GM12878 (cell line): ENCODE data around the gene HPD. TPM values are rescaled to one million over a fixed set of nuclear protein-coding genes. Genes with fewer than 3 reads are reported as not detected.

ENCODE experiments used
- ATAC-seq: fragments of 200-7000 bp; cut with Tn5 transposase; 3 replicates; pipeline ENCODE4 v1.9.1; 2020; ENCODE audit warnings: mild to moderate bottlenecking, moderate library complexity
- BruUV-seq: library from RNA; stranded (reverse); fragments of 400-500 nt; replicated peaks from 2 replicates; lab custom pipeline; 2021; lab: Mats Ljungman, UMichigan
- CTCF ChIA-PET: fragments of 300-600 bp; sonication (Branson Sonifier 250); formaldehyde crosslinking; extraction: SDS; loops from one replicate; lab custom pipeline; 2021; ENCODE audit warnings: inconsistent platforms; lab: Yijun Ruan, JAX
- POLR2A ChIA-PET: fragments of 350-600 bp; formaldehyde crosslinking; extraction: SDS; loops from one replicate; lab custom pipeline; 2021; ENCODE audit warnings: inconsistent platforms; lab: Charles Lee
- RAD21 ChIA-PET: fragments of 300-600 bp; sonication (Branson Sonifier 250); formaldehyde crosslinking; loops from one replicate; lab custom pipeline; 2023; ENCODE audit warnings: antibody characterized with exemption; ENCODE audit not compliant: unreplicated experiment; lab: Charles Lee
- SMC1A ChIA-PET: fragments of 300-600 bp; sonication (Branson Sonifier 250); formaldehyde crosslinking; loops from one replicate; lab custom pipeline; 2023; ENCODE audit not compliant: unreplicated experiment, uncharacterized antibody; lab: Charles Lee
- DNase-seq: peaks from one replicate; pipeline ENCODE4 v3.0.0-alpha.2; 2011; ENCODE audit warnings: low read depth, low spot score
- FAIRE-seq: peaks from 3 replicates; lab custom pipeline; 2011; peaks lifted over from hg19 to GRCh38; lab: Jason Lieb, UNC
- H2AFZ ChIP-seq: 2 replicates; pipeline ENCODE4 v1.6.0; 2011; ENCODE audit warnings: low read depth, low read length, control low read depth; ENCODE audit not compliant: control insufficient read depth
- H3K27ac ChIP-seq: 2 replicates; pipeline ENCODE4 v1.5.1; 2011; ENCODE audit warnings: control low read depth; ENCODE audit not compliant: control insufficient read depth, insufficient read depth
- H3K27me3 ChIP-seq, 2 experiments: replicated peaks in 1 of 2; 2 replicates each; pipeline versions ENCODE4 v1.6.0 to v1.6.1; 2011; ENCODE audit warnings: low read length in 1 of 2; ENCODE audit not compliant: control insufficient read depth in 2 of 2, insufficient read depth in 2 of 2
- H3K36me3 ChIP-seq, 2 experiments: 2 replicates each; pipeline ENCODE4 v1.5.1; 2011; ENCODE audit warnings: low read length in 1 of 2; ENCODE audit not compliant: control insufficient read depth in 2 of 2, insufficient read depth in 2 of 2
- H3K4me1 ChIP-seq: 2 replicates; pipeline ENCODE4 v1.6.1; 2011; ENCODE audit warnings: mild to moderate bottlenecking, low read length, moderate library complexity, mixed read lengths; ENCODE audit not compliant: control insufficient read depth, insufficient read depth
- H3K4me2 ChIP-seq: 2 replicates; pipeline ENCODE4 v1.6.0; 2011; ENCODE audit warnings: control low read depth; ENCODE audit not compliant: control insufficient read depth, insufficient read depth
- H3K4me3 ChIP-seq: fragments of 200-600 bp; sonication (generic); 2 replicates; pipeline ENCODE4 v1.5.1; 2016
- H3K79me2 ChIP-seq: 2 replicates; pipeline ENCODE4 v1.6.0; 2011; ENCODE audit warnings: low read length; ENCODE audit not compliant: control insufficient read depth, insufficient read depth
- H3K9ac ChIP-seq: 2 replicates; pipeline ENCODE4 v1.8.0; 2011; ENCODE audit warnings: low read length, control low read depth, mixed read lengths; ENCODE audit not compliant: control insufficient read depth, insufficient read depth
- H3K9me3 ChIP-seq: replicated peaks from 3 replicates; pipeline ENCODE4 v1.5.1; 2011; ENCODE audit warnings: mild to moderate bottlenecking, low read length; ENCODE audit not compliant: control insufficient read depth, insufficient read depth
- H4K20me1 ChIP-seq: 2 replicates; pipeline ENCODE4 v1.6.0; 2011; ENCODE audit not compliant: control insufficient read depth, insufficient read depth
- CHD2 ChIP-seq: IDR thresholded peaks from 2 replicates; pipeline ENCODE4 v1.6.1; 2011; ENCODE audit warnings: low read depth, low read length, improper control_type of control experiment, borderline replicate concordance
- CHD4 ChIP-seq: fragments of 200-600 bp; sonication (generic); IDR thresholded peaks from 2 replicates; pipeline ENCODE4 v1.6.1; 2016; ENCODE audit warnings: mild to moderate bottlenecking
- E4F1 ChIP-seq: fragments of 450-650 bp; IDR thresholded peaks from 2 replicates; pipeline ENCODE4 v1.6.1; 2018; ENCODE audit warnings: borderline replicate concordance, mild to moderate bottlenecking; ENCODE audit not compliant: partially characterized antibody
- EP300 ChIP-seq, 2 experiments: fragments of 150-350 bp in 1 of 2; IDR thresholded peaks; 2 replicates each; pipeline ENCODE4 v1.6.1; 2011 to 2012; ENCODE audit warnings: low read depth in 2 of 2, low read length in 2 of 2, borderline replicate concordance in 1 of 2, improper control_type of control experiment in 1 of 2, inconsistent platforms in 1 of 2; ENCODE audit not compliant: control insufficient read depth in 1 of 2
- IRF5 ChIP-seq: fragments of 450-650 bp; IDR thresholded peaks from 2 replicates; pipeline ENCODE4 v1.6.1; 2017; ENCODE audit warnings: borderline replicate concordance
- RAD51 ChIP-seq: fragments of 450-650 bp; IDR thresholded peaks from 2 replicates; pipeline ENCODE4 v1.6.1; 2016; ENCODE audit warnings: moderate library complexity, mild to moderate bottlenecking, inconsistent platforms
- RELA ChIP-seq: fragments of 450-650 bp; IDR thresholded peaks from 2 replicates; pipeline ENCODE4 v1.8.0; 2014; ENCODE audit warnings: borderline replicate concordance; ENCODE audit not compliant: partially characterized antibody
- ZNF592 ChIP-seq: fragments of 450-650 bp; IDR thresholded peaks from 2 replicates; pipeline ENCODE4 v1.6.1; 2017; ENCODE audit warnings: mild to moderate bottlenecking, moderate library complexity
- ZNF622 ChIP-seq: fragments of 450-650 bp; IDR thresholded peaks from 2 replicates; pipeline ENCODE4 v1.6.1; 2017; ENCODE audit warnings: mild to moderate bottlenecking, inconsistent platforms
- WGBS: methylation state at CpG from one replicate; pipeline ENCODE4 v1.1.6; 2016; ENCODE audit warnings: low lambda C conversion rate; ENCODE audit not compliant: insufficient replicate concordance, insufficient coverage; ENCODE audit errors: missing lambda C conversion rate; 5-methylcytosine and 5-hydroxymethylcytosine counted together
- in situ Hi-C: fragments of 300-500 bp; cut with MboI; formaldehyde crosslinking; loops from 9 replicates; pipeline ENCODE4 v1.14.3; 2018; ENCODE audit warnings: mixed read lengths
- intact Hi-C: fragments of 100-400 bp; cut with micrococcal nuclease; formaldehyde crosslinking; loops from one replicate; pipeline ENCODE4 v1.14.2; 2022; ENCODE audit not compliant: unreplicated experiment
- polyA plus RNA-seq, 11 experiments: library from polyadenylated mRNA; depleted of rRNA in 4 of 11; unstranded in 6 of 11; stranded (reverse) in 5 of 11; fragments of >200 nt; fragmentation: Nextera tagmentation in 4 of 11; fragmentation: Illumina TruSeq in 1 of 11; extraction: Ambion mirVana in 4 of 11; extraction: Trizol in 1 of 11; gene quantifications; 1 replicate in 1 of 11; 2 replicates in 10 of 11; pipeline versions ENCODE4 v1.2.1 to v1.2.3, GENCODE V29; 2011 to 2016; ENCODE audit warnings: inconsistent platforms in 2 of 11, missing spikeins in 2 of 11, low read depth in 1 of 11
- total RNA-seq, 4 experiments: library from RNA; depleted of rRNA in 3 of 4; stranded (reverse); fragments of >200 nt in 3 of 4; fragmentation: Illumina TruSeq in 1 of 4; extraction: Trizol in 1 of 4; gene quantifications; 2 replicates each; pipeline versions ENCODE4 v1.2.1 to v1.2.3, GENCODE V29; 2013 to 2021

HPD gene
- total and polyA plus RNA-seq, 10 of the 15 experiments (the other 5 are each of a cell fraction or from before 2014, with no cell fraction given), result 0.04 to 0.69 (median 0.28) TPM; not detected in 7

GRCh38 chr12:121796855-121797751 lies 61.6 kb downstream of the HPD start:
- H3K9me3 ChIP-seq, result no peaks in the 10 kb centered on the region
- H3K4me2 ChIP-seq, result no peak overlapping the region
- no peaks in the 10 kb centered on the region; the same call in 1 of the 2 replicates for H4K20me1 ChIP-seq
- H3K9ac ChIP-seq, result no peak overlapping the region
- intact Hi-C loops, result no loop called here
- H3K79me2 ChIP-seq, result peaks cover 57% of the 10 kb centered on the region
- no peak overlapping the region for H3K4me3 ChIP-seq
- FAIRE-seq, result no peak
- SMC1A ChIA-PET, result interaction anchor here (1.2 to 10.5 kb wide), 5 partner anchors 10 to 91 kb away, joined by 5 to 226 read pairs (median 36); partner anchors contain the start of genes PSMD9 and SETD1B
- WGBS, result 92% methylated on average over 20 of the region's 39 CpGs
- no TSS peak for BruUV-seq
- H3K27me3 ChIP-seq, result no peaks in the 10 kb centered on the region
- no peak overlapping the region for H3K27ac ChIP-seq
- no peak overlapping the region for H2AFZ ChIP-seq
- in situ Hi-C loops, result loop anchor here (5.0 kb wide), 1 partner anchor 90 kb away; the partner anchor contains the start of gene PSMD9
- H3K36me3 ChIP-seq, result peaks cover 10 to 15% of the 10 kb centered on the region in 2 experiments; a peak in 3 of 4 replicates
- POLR2A ChIA-PET, result interaction anchor here (0.6 to 6.2 kb wide), 5 partner anchors 10 to 102 kb away, joined by 3 to 48 read pairs (median 6); no protein-coding TSS in a partner anchor
- RAD21 ChIA-PET, result interaction anchor here (1.1 to 11.7 kb wide), 4 partner anchors 10 to 104 kb away, joined by 3 to 395 read pairs (median 142); partner anchors contain the start of genes PSMD9 and SETD1B
- peaks cover 23% of the 10 kb centered on the region for H3K4me1 ChIP-seq
- no peak for ATAC-seq
- DNase-seq, result no peak
- CTCF ChIA-PET, result interaction anchor here (0.6 to 16.2 kb wide), 11 partner anchors 10 to 295 kb away, joined by 3 to 565 read pairs (median 6); partner anchors contain the start of genes PSMD9, SETD1B and TMEM120B
- TF ChIP-seq ZNF592, result no peak
- no peak for TF ChIP-seq RAD51
- no peak for TF ChIP-seq CHD2
- TF ChIP-seq IRF5, result no peak
- TF ChIP-seq CHD4, result no peak
- no peak for TF ChIP-seq EP300 (IDR thresholded peaks at IDR 0.05; ENCODE audit: borderline replicate concordance in 1 of 2, control insufficient read depth in 1 of 2, low read depth in 2 of 2, low read length in 2 of 2)
- TF ChIP-seq ZNF622, result no peak
- TF ChIP-seq E4F1, result no peak
- no peak for TF ChIP-seq RELA
